IMR-90 (cell line): ENCODE data around the gene RNFT2. TPM values are rescaled to one million over a fixed set of nuclear protein-coding genes. Genes with fewer than 3 reads are reported as not detected.

Source experiments
- ATAC-seq: fragments of 200-7000 bp; cut with Tn5 transposase; 2 replicates; pipeline ENCODE4 v1.9.1; 2020; ENCODE audit warnings: low read depth, mild to moderate bottlenecking, moderate library complexity
- BruUV-seq: library from RNA; stranded (reverse); fragments of 400-500 nt; replicated peaks from 2 replicates; lab custom pipeline; 2021; lab: Mats Ljungman, UMichigan
- CTCF ChIA-PET: fragments of 300-600 bp; formaldehyde crosslinking; extraction: SDS; loops from one replicate; lab custom pipeline; 2021; ENCODE audit warnings: antibody characterized with exemption; lab: Yijun Ruan, JAX
- POLR2A ChIA-PET: fragments of 300-600 bp; sonication (Branson Sonifier 250); formaldehyde crosslinking; loops from one replicate; lab custom pipeline; 2022; ENCODE audit warnings: antibody characterized with exemption; ENCODE audit not compliant: unreplicated experiment; lab: Charles Lee
- DNase-seq: peaks from one replicate; pipeline ENCODE4 v3.0.0; 2013
- H2AFZ ChIP-seq: replicated peaks from 2 replicates; pipeline ENCODE3; 2013; ENCODE audit warnings: low read length, mild to moderate bottlenecking; ENCODE audit not compliant: poor library complexity
- H2AK5ac ChIP-seq: 2 replicates; pipeline ENCODE4 v1.6.1; 2013; ENCODE audit warnings: low read depth, low read length, inconsistent platforms
- H2AK9ac ChIP-seq: replicated peaks from 2 replicates; pipeline ENCODE3; 2013; ENCODE audit warnings: mild to moderate bottlenecking, low read depth, low read length, moderate library complexity; ENCODE audit not compliant: poor library complexity
- H2BK120ac ChIP-seq: 2 replicates; pipeline ENCODE4 v1.6.1; 2013; ENCODE audit warnings: low read depth, low read length, inconsistent platforms
- H2BK15ac ChIP-seq: 3 replicates; pipeline ENCODE4 v1.6.1; 2013; ENCODE audit warnings: low read depth, low read length, inconsistent platforms
- H2BK20ac ChIP-seq: 2 replicates; pipeline ENCODE4 v1.6.1; 2013; ENCODE audit warnings: low read depth, mild to moderate bottlenecking, inconsistent platforms, low read length, moderate library complexity
- H2BK5ac ChIP-seq: 2 replicates; pipeline ENCODE4 v1.6.1; 2013; ENCODE audit warnings: mild to moderate bottlenecking, low read depth, low read length, inconsistent platforms; ENCODE audit not compliant: poor library complexity, severe bottlenecking
- H3K14ac ChIP-seq: replicated peaks from 2 replicates; pipeline ENCODE4 v1.6.1; 2013; ENCODE audit warnings: low read depth, low read length, inconsistent platforms
- H3K18ac ChIP-seq: 2 replicates; pipeline ENCODE4 v1.6.1; 2013; ENCODE audit warnings: low read depth, low read length, control low read depth
- H3K23ac ChIP-seq: 2 replicates; pipeline ENCODE4 v1.6.1; 2013; ENCODE audit warnings: low read depth, low read length, inconsistent platforms
- H3K27ac ChIP-seq: 2 replicates; pipeline ENCODE4 v1.5.1; 2013; ENCODE audit warnings: mild to moderate bottlenecking, control low read depth, low read length; ENCODE audit not compliant: insufficient read depth
- H3K27me3 ChIP-seq: 2 replicates; pipeline ENCODE4 v1.6.1; 2013; ENCODE audit warnings: low read length; ENCODE audit not compliant: control insufficient read depth, insufficient read depth
- H3K36me3 ChIP-seq: 2 replicates; pipeline ENCODE4 v1.6.1; 2013; ENCODE audit warnings: low read length, mixed read lengths; ENCODE audit not compliant: control insufficient read depth, insufficient read depth
- H3K4ac ChIP-seq: 2 replicates; pipeline ENCODE4 v1.6.1; 2013; ENCODE audit warnings: low read depth, low read length, inconsistent platforms
- H3K4me1 ChIP-seq: 2 replicates; pipeline ENCODE4 v1.6.1; 2013; ENCODE audit warnings: low read length, mixed read lengths; ENCODE audit not compliant: control insufficient read depth, insufficient read depth
- H3K4me2 ChIP-seq: 2 replicates; pipeline ENCODE4 v1.6.1; 2013; ENCODE audit warnings: low read depth, mild to moderate bottlenecking, control low read depth, low read length, moderate library complexity
- H3K4me3 ChIP-seq: 2 replicates; pipeline ENCODE4 v1.5.1; 2013; ENCODE audit warnings: low read depth, mild to moderate bottlenecking, control low read depth, low read length, moderate library complexity; ENCODE audit not compliant: insufficient read depth
- H3K56ac ChIP-seq: 2 replicates; pipeline ENCODE4 v1.6.1; 2013; ENCODE audit warnings: low read length, inconsistent platforms; ENCODE audit not compliant: insufficient read depth; ENCODE audit errors: extremely low read depth
- H3K79me1 ChIP-seq, 2 experiments: 2 replicates each; pipeline ENCODE4 v1.6.1; 2013; ENCODE audit warnings: low read length in 2 of 2, inconsistent platforms in 1 of 2, low read depth in 1 of 2
- H3K9ac ChIP-seq: 2 replicates; pipeline ENCODE4 v1.6.1; 2013; ENCODE audit warnings: low read depth, low read length, control low read depth
- H3K9me1 ChIP-seq: 2 replicates; pipeline ENCODE4 v1.6.1; 2013; ENCODE audit warnings: low read length, inconsistent platforms; ENCODE audit not compliant: insufficient read depth
- H3K9me3 ChIP-seq: 2 replicates; pipeline ENCODE4 v1.6.1; 2013; ENCODE audit warnings: low read length; ENCODE audit not compliant: control insufficient read depth, insufficient read depth
- H4K20me1 ChIP-seq: 2 replicates; pipeline ENCODE4 v1.6.1; 2013; ENCODE audit warnings: low read length, inconsistent platforms; ENCODE audit not compliant: insufficient read depth
- H4K5ac ChIP-seq: 2 replicates; pipeline ENCODE4 v1.6.1; 2013; ENCODE audit warnings: mild to moderate bottlenecking, low read depth, low read length, control low read depth
- H4K8ac ChIP-seq, 2 experiments: 2 replicates each; pipeline ENCODE4 v1.6.1; 2013; ENCODE audit warnings: low read depth in 2 of 2, low read length in 2 of 2, control low read depth in 1 of 2, inconsistent platforms in 1 of 2
- H4K91ac ChIP-seq: 2 replicates; pipeline ENCODE4 v1.6.1; 2013; ENCODE audit warnings: low read depth, low read length, inconsistent platforms; ENCODE audit not compliant: insufficient read depth
- BHLHE40 ChIP-seq: fragments of 150-350 bp; IDR thresholded peaks from 2 replicates; pipeline ENCODE4 v1.6.1; 2016; ENCODE audit warnings: mild to moderate bottlenecking, low read depth, low read length
- CHD1 ChIP-seq: IDR thresholded peaks from 2 replicates; pipeline ENCODE4 v1.6.1; 2012; ENCODE audit warnings: low read depth, low read length, improper control_type of control experiment
- MAZ ChIP-seq: IDR thresholded peaks from 2 replicates; pipeline ENCODE4 v1.6.1; 2012; ENCODE audit warnings: low read depth, mild to moderate bottlenecking, low read length, improper control_type of control experiment, moderate library complexity, borderline replicate concordance
- MXI1 ChIP-seq: IDR thresholded peaks from 2 replicates; pipeline ENCODE4 v1.6.1; 2012; ENCODE audit warnings: low read depth, mild to moderate bottlenecking, low read length, moderate library complexity, borderline replicate concordance
- NFE2L2 ChIP-seq: fragments of 150-350 bp; IDR thresholded peaks from 2 replicates; pipeline ENCODE4 v1.6.1; 2016; ENCODE audit warnings: low read depth, mild to moderate bottlenecking, low read length
- RCOR1 ChIP-seq: IDR thresholded peaks from 2 replicates; pipeline ENCODE4 v1.6.1; 2012; ENCODE audit warnings: mild to moderate bottlenecking, low read length, improper control_type of control experiment; ENCODE audit not compliant: insufficient replicate concordance
- SMC3 ChIP-seq: fragments of 150-350 bp; IDR thresholded peaks from 2 replicates; pipeline ENCODE4 v1.6.1; 2016; ENCODE audit warnings: low read depth, mild to moderate bottlenecking, antibody characterized with exemption, low read length, moderate library complexity
- WGBS, 2 experiments: methylation state at CpG; one replicate each; pipeline versions ENCODE4 v1.1.5 to v1.1.7; 2013; ENCODE audit warnings: missing lambda C conversion rate in 2 of 2; ENCODE audit not compliant: insufficient read length in 1 of 2; ENCODE audit errors: extremely low coverage in 2 of 2; 5-methylcytosine and 5-hydroxymethylcytosine counted together
- dilution Hi-C: fragments of 300-500 bp; cut with HindIII; formaldehyde crosslinking; loops from one replicate; pipeline ENCODE4 v1.14.3; 2018; ENCODE audit warnings: low sequenced_read_pairs; ENCODE audit not compliant: unreplicated experiment
- in situ Hi-C: fragments of 300-500 bp; cut with MboI; formaldehyde crosslinking; loops from 3 replicates; pipeline ENCODE4 v1.14.3; 2019; ENCODE audit warnings: low sequenced_read_pairs, inconsistent platforms, mixed read lengths
- intact Hi-C: fragments of 100-400 bp; cut with micrococcal nuclease; formaldehyde crosslinking; loops from 2 replicates; pipeline ENCODE4 v1.10.0; 2022
- polyA plus RNA-seq, 3 experiments: library from polyadenylated mRNA; depleted of rRNA; stranded (reverse); fragments of >200 nt; gene quantifications; 2 replicates each; pipeline ENCODE4 v1.2.3, GENCODE V29; 2012; ENCODE audit warnings: low replicate concordance in 1 of 3
- total RNA-seq: library from RNA; depleted of rRNA; stranded (reverse); fragments of >200 nt; gene quantifications from 2 replicates; pipeline ENCODE4 v1.2.3, GENCODE V29; 2012

The RNFT2 gene
- total and polyA plus RNA-seq, 2 of the 4 experiments (the other 2 are of a cell fraction): 1.6 to 2.3 TPM

GRCh38 chr12:116714175-116714574 lies 23.9 kb upstream of the RNFT2 start:
- in situ Hi-C loops: no loop called here
- Histone ChIP-seq H3K14ac (no peak overlapping the region), H3K18ac (no peak overlapping the region), H3K9me1 (no peaks in the 10 kb centered on the region), H3K9me3 (no peaks in the 10 kb centered on the region), H3K56ac (no peak overlapping the region), H2AFZ (no peak overlapping the region), H2BK15ac (no peak overlapping the region), H4K20me1 (peaks cover 7% of the 10 kb centered on the region; the same call in 1 of the 2 replicates), H3K36me3 (peaks cover 4% of the 10 kb centered on the region), H3K27ac (no peak overlapping the region), H3K4me1 (peaks cover 5% of the 10 kb centered on the region), H2AK9ac (no peak overlapping the region), H4K5ac (no peak overlapping the region), H3K23ac (no peak overlapping the region), H3K4me3 (no peak overlapping the region), H3K9ac (no peak overlapping the region), H4K8ac (no peak overlapping the region), H3K4ac (no peak overlapping the region), H3K4me2 (no peak overlapping the region), H4K91ac (no peak overlapping the region), H3K79me1 (peaks cover 6 to 16% of the 10 kb centered on the region in 2 experiments), H3K27me3 (no peaks in the 10 kb centered on the region; the same call in 1 of the 2 replicates), H2BK20ac (no peak overlapping the region), H2BK120ac (no peak overlapping the region), H2AK5ac (no peak overlapping the region), H2BK5ac (no peak overlapping the region)
- TF ChIP-seq MXI1 (no peak), SMC3 (no peak), NFE2L2 (no peak), MAZ (no peak), RCOR1 (no peak), CHD1 (no peak), BHLHE40 (no peak)
- intact Hi-C loops: no loop called here
- no TSS peak for BruUV-seq
- DNase-seq: no peak
- ATAC-seq: no peak
- ChIA-PET CTCF (no interaction called here), POLR2A (no interaction called here)
- dilution Hi-C loops: no loop called here
- 80% methylated on average over 5 of the region's 9 CpGs; no CpG with 5 or more reads in 1 of the 2 experiments for WGBS, 2 experiments
